HFF-Myc (cell line): ENCODE results near the gene NEK6.

ENCODE experiments used
- DNase-seq: peaks from one replicate; pipeline ENCODE4 v3.0.0-alpha.2; 2011; ENCODE audit warnings: low read depth; ENCODE audit errors: extremely low read depth
- H3K4me3 ChIP-seq: replicated peaks from 2 replicates; pipeline ENCODE4 v1.5.1; 2011; ENCODE audit warnings: low read depth, mild to moderate bottlenecking, control low read depth, low read length
- CTCF ChIP-seq: IDR thresholded peaks from 2 replicates; pipeline ENCODE4 v1.5.1; 2012; ENCODE audit warnings: mild to moderate bottlenecking, low read depth, low read length, control low read depth; ENCODE audit errors: missing control alignments

The NEK6 gene

GRCh38 chr9:124254261-124254682 is 3.5 kb upstream of the NEK6 start:
- H3K4me3 ChIP-seq: no peak overlapping the region
- no peak for TF ChIP-seq CTCF
- no peak for DNase-seq

GRCh38 chr9:124255222-124255621 is 2.5 kb upstream of the NEK6 start:
- no peak overlapping the region for H3K4me3 ChIP-seq
- no peak for DNase-seq
- no peak for TF ChIP-seq CTCF

GRCh38 chr9:124256517-124257069 is 1.2 kb upstream of the NEK6 start:
- H3K4me3 ChIP-seq: no peak overlapping the region
- DNase-seq: no peak
- no peak for TF ChIP-seq CTCF

GRCh38 chr9:124257070-124257843 is 492 bp upstream of the NEK6 start:
- no peak for TF ChIP-seq CTCF
- peak overlapping the region; percentile 47 for H3K4me3 ChIP-seq
- no peak for DNase-seq

- no peak for DNase-seq
- peak overlapping the region; percentile 94 for H3K4me3 ChIP-seq
- TF ChIP-seq CTCF: no peak
Observed at GRCh38 chr9:124258607-124259157, 933 bp downstream of the NEK6 start.

- H3K4me3 ChIP-seq: peak overlapping the region; percentile 94
- TF ChIP-seq CTCF: no peak
- no peak for DNase-seq
Observed at GRCh38 chr9:124259158-124259808, 1.5 kb downstream of the NEK6 start.
